ENCODE data around the gene POC1B.

POC1B gene

GRCh38 chr12:89493670-89494302, 32.1 kb downstream of the POC1B start:
- DNase-seq, result no peak

GRCh38 chr12:89492883-89493282, 33.0 kb downstream of the POC1B start:
- no peak for DNase-seq

DNA sequence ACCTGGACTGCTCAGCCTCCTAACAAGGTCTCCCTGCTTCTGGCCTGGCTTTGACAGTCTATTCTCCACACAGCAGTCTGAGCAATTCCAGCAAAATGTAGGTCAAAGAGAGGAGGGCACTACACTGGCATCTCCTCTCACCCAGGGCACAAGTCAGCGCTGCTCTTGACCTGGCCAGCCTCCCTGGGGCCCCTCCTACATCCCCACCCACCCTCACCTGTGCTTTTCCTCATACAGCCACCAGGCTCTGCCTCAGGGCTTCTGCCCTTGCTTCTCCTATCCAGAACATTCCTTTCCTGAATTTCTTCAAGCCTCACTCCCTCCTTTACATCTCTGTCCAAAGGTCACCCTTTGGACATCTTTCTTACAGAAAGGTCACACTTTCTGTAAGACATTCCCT, 34.9 kb downstream of the POC1B start:
- no peak for DNase-seq

GRCh38 chr12:89486264-89486663, 39.6 kb downstream of the POC1B start:
- no peak for DNase-seq

DNA sequence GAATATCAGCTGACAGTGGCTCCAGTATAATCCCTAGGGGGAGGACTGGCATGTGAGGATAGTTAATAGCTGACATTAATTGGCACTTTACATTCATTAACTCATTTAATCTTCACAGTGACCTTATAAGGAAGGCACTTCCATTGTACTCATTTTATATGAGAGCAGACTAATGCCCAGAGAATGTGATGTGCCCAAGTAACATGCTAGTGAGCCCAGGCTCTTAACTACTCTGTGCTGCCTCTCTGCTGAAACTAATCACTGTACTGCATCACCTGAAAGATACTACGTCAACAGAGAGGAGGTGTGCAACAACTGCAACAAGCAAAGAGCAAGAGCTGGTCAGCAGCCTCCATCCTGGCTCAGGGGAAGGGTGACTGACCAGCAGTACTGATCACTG, 41.4 kb downstream of the POC1B start:
- no peak for DNase-seq

GRCh38 chr12:89481213-89481914, 44.5 kb downstream of the POC1B start:
- no peak for DNase-seq

- no peak for DNase-seq
These were observed 45.9 kb downstream of the POC1B start for GRCh38 chr12:89479982-89480381.

DNA sequence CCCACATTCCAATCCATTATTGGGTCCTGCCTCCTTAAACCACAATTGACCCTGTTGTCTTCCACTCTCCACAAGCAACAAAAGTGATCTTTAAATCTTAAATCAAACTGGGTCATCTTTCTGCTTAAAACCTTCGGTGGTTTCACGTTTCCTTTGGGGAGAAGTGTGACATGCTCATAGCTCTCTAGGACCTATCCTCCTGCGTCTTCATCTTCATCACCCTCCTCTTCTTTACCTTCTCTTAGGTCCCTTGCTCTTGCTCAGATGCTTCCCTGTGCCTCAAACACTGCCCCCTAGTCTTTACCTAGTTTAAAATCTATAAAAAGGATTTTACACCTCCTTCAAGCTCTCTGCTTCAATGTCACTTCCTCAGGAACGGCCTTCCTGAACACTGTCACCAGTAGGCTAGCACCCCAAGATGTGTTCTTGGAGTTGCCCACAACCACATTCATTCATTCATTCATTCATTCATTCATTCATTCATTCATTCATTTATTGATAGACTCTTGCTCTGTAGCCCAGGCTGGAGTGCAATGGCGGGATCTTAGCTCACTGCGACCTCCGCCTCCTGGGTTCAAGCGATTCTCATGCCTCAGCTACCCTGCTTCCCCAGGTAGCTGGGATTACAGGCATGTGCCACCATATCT, 48.1 kb downstream of the POC1B start:
- DNase-seq, result no peak

GRCh38 chr12:89476904-89477595, 48.8 kb downstream of the POC1B start:
- no peak for DNase-seq

- DNase-seq, result no peak
These were observed 49.6 kb downstream of the POC1B start for GRCh38 chr12:89476232-89476631.

GRCh38 chr12:89475203-89475990, 50.5 kb downstream of the POC1B start:
- no peak for DNase-seq

GRCh38 chr12:89474615-89475014, 51.2 kb downstream of the POC1B start:
- DNase-seq, result no peak

- no peak for DNase-seq
These were observed 53.3 kb downstream of the POC1B start for GRCh38 chr12:89472508-89472907.

- DNase-seq, result no peak
These were observed 54.9 kb downstream of the POC1B start for GRCh38 chr12:89470741-89471509.

DNA sequence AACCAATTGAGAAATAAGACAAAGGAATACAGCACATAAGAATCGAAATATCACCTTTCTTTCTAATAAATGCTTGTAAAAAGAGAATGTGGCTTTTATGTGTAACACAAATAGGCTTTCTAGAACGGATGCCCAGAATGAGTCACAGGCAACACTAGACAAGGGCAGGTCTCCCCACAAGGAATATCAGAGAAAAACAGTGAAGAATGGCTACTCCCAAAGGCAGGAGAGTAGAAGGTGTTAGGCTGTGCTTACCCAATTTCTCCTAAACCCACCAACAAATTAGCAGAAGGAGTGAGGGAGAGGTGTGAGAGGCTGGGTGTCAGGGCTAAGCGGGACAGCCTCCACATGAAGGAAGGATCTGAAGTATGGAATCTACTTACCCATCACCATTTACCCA, 56.5 kb downstream of the POC1B start:
- DNase-seq, result peak; percentile 6

- no peak for DNase-seq
These were observed 57.1 kb downstream of the POC1B start for GRCh38 chr12:89468648-89469326.

GRCh38 chr12:89468017-89468416, 57.8 kb downstream of the POC1B start:
- DNase-seq, result no peak

DNA sequence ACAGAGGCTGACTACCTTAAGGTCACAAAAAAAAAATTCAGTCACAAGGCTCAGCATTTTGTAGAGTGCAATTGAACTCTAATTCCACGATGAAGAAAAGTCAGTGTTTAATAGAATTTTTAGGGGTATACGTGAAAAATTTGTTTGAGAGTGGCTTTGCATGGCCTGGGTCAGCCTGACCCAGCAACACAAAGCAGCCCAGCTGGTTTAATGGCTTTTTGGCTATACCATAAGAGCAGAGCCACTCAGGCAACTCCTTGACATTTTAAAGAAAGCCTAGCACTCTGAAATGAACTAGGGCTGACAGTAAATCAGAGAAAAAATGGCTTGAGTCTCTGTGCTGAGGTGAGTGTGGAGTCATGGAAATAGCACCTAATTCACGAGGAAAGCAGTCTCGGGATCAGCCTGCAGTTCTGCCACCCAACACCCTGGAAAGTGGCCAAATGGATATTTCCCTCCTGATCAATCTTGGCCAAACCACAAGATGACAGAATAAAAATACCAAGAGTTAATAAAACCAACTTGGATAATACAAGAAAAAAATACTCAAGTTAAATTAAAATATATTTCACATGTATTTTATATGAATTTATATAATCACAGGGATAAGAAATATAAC, 60.8 kb downstream of the POC1B start:
- DNase-seq, result no peak

DNA sequence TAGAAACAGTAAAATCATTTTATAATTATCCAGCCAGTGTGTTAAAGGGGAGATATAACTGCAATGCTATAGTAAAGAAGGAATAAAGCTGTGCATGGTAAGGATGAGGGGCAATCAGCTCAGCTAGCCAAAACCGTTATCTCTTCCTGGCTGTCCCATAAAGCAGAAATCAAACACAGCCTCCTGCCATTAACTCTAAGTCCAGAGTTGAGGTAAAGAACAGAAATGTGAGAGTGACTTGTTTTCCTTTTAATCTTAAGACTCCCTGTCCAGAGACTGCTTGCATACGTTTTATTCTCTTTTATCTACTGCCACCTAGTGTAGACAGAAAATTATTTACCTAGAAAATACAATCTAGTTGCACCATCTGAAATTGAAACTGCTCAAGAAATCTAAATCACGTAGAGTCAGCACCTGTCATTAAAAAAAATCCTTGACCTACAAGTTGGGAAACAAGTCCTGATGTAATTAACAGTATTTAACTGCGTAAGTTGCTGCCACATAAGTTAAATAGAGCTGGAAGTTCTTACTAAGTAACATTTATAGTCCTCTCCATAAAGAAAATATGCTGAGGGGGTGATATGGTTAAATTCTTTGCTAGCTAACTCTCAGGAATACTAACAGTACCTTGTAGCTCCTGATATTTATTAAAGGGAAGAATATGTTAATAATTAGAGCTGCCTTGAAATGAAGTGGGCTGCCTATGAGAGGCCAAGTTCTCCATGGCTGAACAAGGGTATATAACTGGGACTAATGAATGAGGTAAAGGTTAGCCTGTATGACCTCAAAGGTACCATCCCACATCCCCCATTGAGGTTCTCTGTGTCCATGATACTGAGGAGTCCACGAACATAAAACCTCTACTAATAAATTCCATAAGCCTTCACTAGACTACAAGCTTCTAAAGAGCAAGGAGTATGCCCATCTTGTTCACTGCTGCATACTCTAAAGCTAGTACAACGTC, 63.9 kb downstream of the POC1B start:
- DNase-seq, result no peak

GRCh38 chr12:89461190-89461589, 64.7 kb downstream of the POC1B start:
- no peak for DNase-seq
